ENCODE data around the gene MAD2L1BP.

GRCh38 chr6:43588194-43588593 lies 47.4 kb upstream of the MAD2L1BP start:
- TF ChIP-seq CTCF (IDR thresholded peaks at IDR 0.05) (no peak), POLR2A (IDR thresholded peaks at IDR 0.05) (no peak)
